RWPE1 (cell line): ENCODE results near the gene UQCC2.
A peak's percentile ranks its signal among the peaks of the same experiment; 100 is the strongest.

Experiments used
- CTCF ChIA-PET: fragments of 350-600 bp; sonication (Branson Sonifier 250); formaldehyde crosslinking; extraction: SDS; loops from one replicate; lab custom pipeline; 2021; lab: Yijun Ruan, JAX
- POLR2A ChIA-PET: fragments of 400-600 bp; formaldehyde crosslinking; extraction: SDS; loops from one replicate; lab custom pipeline; 2020; ENCODE audit warnings: antibody characterized with exemption; ENCODE audit not compliant: low non-redundant PET; lab: Yijun Ruan, JAX
- DNase-seq: peaks from one replicate; pipeline ENCODE4 v3.0.0; 2012; ENCODE audit warnings: low spot score
- H3K27ac ChIP-seq: fragments of 450-650 bp; 2 replicates; pipeline ENCODE4 v1.5.1; 2017
- TF ChIP-seq, protein P1 (sequence below): fragments of 450-650 bp; conservative IDR thresholded peaks from 2 replicates; pipeline ENCODE4 v1.5.1; 2017; ENCODE audit warnings: low read depth, mild to moderate bottlenecking

The UQCC2 gene

DNA sequence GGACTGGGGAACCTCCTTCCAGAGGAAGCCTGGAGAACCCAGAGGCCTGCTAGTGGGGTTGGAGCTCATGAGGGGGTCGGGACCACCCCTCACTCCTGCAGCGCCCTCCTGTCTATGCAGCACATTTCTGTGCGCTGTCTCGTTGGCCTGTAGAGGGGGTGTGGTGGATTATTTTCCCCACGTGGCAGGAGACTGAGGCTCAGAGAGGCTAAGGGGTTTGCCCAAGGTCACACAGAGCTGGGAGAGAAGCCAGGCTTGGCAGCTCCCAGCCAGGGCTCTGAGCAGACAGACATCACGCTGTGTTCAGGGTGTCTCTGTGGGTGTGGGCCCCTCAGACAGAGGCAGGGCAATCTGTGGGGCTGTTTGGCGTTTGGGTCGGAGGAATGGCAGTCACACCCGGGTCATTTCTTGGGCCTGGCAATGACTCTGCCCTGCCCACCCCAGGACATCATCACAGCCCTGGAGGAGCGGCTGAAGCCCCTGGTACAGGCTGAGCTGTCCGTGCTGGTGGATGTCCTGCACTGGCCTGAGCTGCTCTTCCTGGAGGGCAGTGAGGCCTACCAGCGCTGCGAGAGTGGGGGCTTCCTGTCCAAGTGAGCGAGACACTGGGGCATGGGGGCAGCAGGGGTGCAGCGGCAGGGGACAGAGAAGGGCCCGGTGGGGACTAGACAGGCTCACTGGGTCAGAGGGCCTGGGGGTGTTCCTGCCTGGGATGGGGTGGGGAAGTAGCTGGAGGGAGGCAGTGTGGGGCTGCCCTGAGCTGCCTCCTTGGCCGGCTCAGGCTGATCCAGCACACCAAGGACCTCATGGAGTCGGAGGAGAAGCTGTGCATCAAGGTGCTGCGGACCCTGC is 27.7 kb downstream of the UQCC2 start:
- TF ChIP-seq, protein P1, sequence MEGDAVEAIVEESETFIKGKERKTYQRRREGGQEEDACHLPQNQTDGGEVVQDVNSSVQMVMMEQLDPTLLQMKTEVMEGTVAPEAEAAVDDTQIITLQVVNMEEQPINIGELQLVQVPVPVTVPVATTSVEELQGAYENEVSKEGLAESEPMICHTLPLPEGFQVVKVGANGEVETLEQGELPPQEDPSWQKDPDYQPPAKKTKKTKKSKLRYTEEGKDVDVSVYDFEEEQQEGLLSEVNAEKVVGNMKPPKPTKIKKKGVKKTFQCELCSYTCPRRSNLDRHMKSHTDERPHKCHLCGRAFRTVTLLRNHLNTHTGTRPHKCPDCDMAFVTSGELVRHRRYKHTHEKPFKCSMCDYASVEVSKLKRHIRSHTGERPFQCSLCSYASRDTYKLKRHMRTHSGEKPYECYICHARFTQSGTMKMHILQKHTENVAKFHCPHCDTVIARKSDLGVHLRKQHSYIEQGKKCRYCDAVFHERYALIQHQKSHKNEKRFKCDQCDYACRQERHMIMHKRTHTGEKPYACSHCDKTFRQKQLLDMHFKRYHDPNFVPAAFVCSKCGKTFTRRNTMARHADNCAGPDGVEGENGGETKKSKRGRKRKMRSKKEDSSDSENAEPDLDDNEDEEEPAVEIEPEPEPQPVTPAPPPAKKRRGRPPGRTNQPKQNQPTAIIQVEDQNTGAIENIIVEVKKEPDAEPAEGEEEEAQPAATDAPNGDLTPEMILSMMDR, result no peak
- DNase-seq, result no peak

DNA sequence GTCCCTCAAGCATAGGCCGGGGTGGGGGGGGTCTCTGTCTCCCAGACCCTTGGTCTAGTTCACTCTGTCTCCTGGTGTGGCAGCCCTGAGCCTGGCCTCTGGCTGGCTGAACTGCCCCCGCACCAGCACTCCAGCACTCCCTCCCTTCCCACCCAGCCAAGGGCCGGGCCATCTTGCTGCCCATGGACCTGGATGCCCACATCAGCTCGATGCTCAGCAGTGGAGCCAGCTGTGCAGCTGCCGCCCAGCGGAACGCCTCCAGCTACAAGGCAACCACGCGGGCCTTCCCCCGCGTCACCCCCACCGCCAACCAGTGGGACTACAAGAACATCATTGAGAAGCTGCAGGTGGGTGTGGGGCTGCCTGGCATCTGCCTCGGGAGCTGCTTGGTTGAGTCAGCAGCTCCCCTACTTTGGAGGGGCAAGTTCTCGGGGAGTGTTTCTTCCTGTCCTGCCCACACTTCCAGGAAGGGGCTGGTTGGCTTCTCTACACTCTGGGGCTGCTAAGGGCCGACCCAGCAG is 28.4 kb downstream of the UQCC2 start:
- H3K27ac ChIP-seq, result peak overlapping the region; percentile 46
- POLR2A ChIA-PET, result no interaction called here
- no peak for DNase-seq
- TF ChIP-seq, protein P1, result no peak
- CTCF ChIA-PET, result interaction anchor here (0.6 to 1.6 kb wide), 2 partner anchors 11 to 338 kb away, joined by 4 to 5 read pairs; no protein-coding TSS in a partner anchor

More for the DNA sequence above, 27.7 kb downstream of the UQCC2 start:
- ChIA-PET CTCF (interaction anchor here (0.6 to 1.6 kb wide), 4 partner anchors 11 to 339 kb away, joined by 3 to 5 read pairs (median 4); no protein-coding TSS in a partner anchor), POLR2A (no interaction called here)
- peak overlapping the region; percentile 46 for H3K27ac ChIP-seq

DNA sequence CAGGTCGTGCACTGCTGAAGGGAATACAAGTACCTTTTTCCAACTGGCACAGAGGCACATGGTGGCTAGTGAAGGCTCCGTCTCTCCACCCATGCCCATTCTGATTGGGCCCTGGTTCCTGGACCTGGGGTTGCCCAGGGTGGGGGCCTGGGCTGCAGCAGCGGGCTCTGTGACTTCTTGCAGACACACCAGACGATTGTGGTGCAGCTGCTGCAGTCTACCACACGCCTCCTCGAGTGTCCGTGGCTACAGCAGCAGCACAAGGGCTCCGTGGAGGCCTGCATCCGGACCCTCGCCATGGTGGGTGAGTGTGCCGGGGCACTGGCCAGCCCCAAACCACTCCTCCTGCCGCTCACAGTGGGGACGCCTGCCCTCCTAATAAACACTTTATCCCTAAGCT is 29.2 kb downstream of the UQCC2 start:
- ChIA-PET POLR2A (no interaction called here), CTCF (interaction anchor here (1.6 kb wide), 1 partner anchor 10 kb away, joined by 5 read pairs; no protein-coding TSS in a partner anchor)
- H3K27ac ChIP-seq, result peak overlapping the region; percentile 46
- DNase-seq, result no peak
- TF ChIP-seq, protein P1, result no peak

DNA sequence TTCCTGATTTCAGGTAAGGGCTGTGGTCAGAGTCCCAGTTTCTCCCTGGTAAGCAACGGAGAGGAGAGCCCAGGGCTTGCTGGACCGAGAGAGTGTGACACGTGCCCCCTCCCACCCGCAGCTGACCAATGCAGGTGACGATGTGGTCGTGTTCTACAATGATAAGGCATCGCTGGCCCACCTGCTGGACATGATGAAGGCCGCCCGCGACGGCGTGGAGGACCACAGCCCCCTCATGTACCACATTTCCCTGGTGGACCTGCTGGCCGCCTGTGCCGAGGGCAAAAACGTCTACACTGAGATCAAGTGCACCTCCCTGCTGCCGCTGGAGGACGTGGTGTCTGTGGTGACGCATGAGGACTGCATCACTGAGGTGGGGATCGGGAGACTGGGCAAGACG is 31.7 kb downstream of the UQCC2 start:
- DNase-seq, result no peak
- POLR2A ChIA-PET, result no interaction called here
- CTCF ChIA-PET, result no interaction called here
- TF ChIP-seq, protein P1, result no peak
- peak overlapping the region; percentile 17; the same call in 1 of the 2 replicates for H3K27ac ChIP-seq

DNA sequence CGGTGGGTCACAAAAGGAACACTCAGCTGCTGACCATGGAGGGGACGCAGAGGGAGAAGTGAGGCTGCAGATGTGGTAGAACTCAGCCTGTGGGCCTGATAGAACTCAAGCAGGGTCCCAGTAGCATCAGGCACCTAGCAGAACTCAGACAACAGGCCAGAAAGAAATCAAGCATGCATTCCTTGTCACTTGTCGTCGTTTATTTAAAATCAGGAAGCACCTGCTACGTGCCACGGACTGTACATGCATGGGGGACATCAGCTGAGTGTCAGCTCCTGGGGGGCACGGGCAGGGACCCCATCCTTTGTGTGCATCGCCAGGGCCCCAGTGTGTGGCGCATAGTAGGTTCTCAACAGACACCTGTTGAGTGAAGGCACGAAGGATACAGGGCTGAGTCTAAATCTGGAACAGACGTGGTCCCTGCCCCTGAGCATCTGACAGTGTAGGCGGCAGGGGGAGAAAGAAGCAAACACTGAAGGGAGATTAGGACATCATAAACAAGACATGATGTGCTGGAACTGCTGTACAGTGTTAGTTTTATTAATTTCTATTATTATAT is 32.5 kb downstream of the UQCC2 start:
- ChIA-PET POLR2A (no interaction called here), CTCF (no interaction called here)
- TF ChIP-seq, protein P1, result no peak
- peak overlapping the region; percentile 62 for H3K27ac ChIP-seq
- no peak for DNase-seq

DNA sequence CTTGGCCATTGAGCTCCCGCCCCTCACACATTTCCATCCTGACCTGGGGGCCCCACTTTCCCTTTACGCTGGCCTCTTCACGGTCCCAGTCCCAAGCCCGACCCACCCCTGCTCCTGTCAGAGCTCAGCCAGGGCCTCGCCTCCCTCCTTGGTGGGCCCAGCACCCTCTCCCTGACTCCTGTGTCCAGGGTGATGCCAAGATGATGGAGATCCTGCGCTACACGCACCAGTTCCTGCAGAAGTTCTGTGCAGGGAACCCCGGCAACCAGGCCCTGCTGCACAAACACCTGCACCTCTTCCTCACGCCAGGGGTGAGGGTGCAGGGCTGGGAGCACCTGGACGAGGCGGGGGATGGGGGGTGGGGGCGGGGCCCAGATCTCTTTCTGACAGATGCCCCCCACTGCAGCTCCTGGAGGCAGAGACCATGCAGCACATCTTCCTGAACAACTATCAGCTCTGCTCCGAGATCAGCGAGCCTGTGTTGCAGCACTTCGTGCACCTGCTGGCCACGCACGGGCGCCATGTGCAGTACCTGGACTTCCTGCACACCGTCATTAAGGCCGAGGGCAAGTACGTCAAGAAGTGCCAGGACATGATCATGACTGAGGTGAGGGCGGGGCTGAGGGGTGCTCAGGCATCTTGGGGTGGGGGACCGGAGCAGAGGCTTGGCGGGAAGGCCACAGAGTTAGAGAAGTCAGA is 33.1 kb downstream of the UQCC2 start:
- H3K27ac ChIP-seq, result peak overlapping the region; percentile 62
- CTCF ChIA-PET, result interaction anchor here (0.5 to 0.6 kb wide), 2 partner anchors 99 to 562 kb away, joined by 3 read pairs; partner anchors contain the start of gene BAK1
- POLR2A ChIA-PET, result no interaction called here
- TF ChIP-seq, protein P1, result no peak
- no peak for DNase-seq
